Endothelial cell of umbilical vein (primary cell): ENCODE data around the gene DNAJC7.

ENCODE experiments used
- CTCF ChIP-seq, 2 donors: IDR thresholded peaks; 1 replicate in 1 of 2; 2 replicates in 1 of 2; pipeline ENCODE4 v1.5.1; 2011; ENCODE audit warnings: low read length in 2 of 2, mild to moderate bottlenecking in 2 of 2, moderate library complexity in 2 of 2, control low read depth in 1 of 2, inconsistent platforms in 1 of 2, low read depth in 1 of 2; ENCODE audit not compliant: insufficient read depth in 1 of 2; ENCODE audit errors: extremely low read depth in 1 of 2
- GATA2 ChIP-seq: IDR thresholded peaks from 2 replicates; pipeline ENCODE4 v1.7.0; 2011; ENCODE audit warnings: low read depth, mild to moderate bottlenecking, moderate library complexity, mixed read lengths, low read length; ENCODE audit not compliant: insufficient read length, insufficient read depth
- MAX ChIP-seq: IDR thresholded peaks from 2 replicates; pipeline ENCODE4 v1.6.1; 2011; ENCODE audit not compliant: insufficient read depth, insufficient read length
- POLR2A ChIP-seq: IDR thresholded peaks from 2 replicates; pipeline ENCODE4 v1.6.1; 2012; ENCODE audit warnings: low read depth, mild to moderate bottlenecking, control low read depth, low read length
- POLR2AphosphoS5 ChIP-seq: IDR thresholded peaks from 2 replicates; pipeline ENCODE4 v1.6.1; 2012; ENCODE audit warnings: low read depth, mild to moderate bottlenecking, control low read depth, low read length, moderate library complexity; ENCODE audit not compliant: insufficient read depth

DNA sequence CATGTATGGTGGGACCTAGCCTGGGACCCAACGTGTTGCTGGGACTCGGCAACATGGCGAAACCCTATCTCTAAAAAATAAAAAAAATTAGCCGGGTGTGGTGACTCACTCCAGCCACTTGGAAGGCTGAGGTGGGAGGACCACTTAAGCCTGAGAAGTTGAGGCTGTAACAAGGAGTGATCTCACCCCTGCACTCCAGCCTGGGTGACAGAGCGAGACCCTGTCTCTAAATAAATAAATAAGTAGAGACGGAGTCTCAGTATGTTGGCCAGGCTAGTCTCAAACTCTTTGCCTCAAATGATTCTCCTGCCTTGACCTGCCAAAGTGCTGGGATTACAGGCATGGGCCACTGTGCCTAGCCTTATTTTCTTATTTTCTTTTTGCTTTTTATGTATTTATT, 60.7 kb downstream of the DNAJC7 start:
- TF ChIP-seq GATA2 (no peak), POLR2AphosphoS5 (no peak), CTCF (IDR thresholded peaks at IDR 0.05; ENCODE audit: extremely low read depth in 1 of 2, insufficient read depth in 1 of 2, low read depth in 1 of 2, low read length in 2 of 2) (no peak), POLR2A (no peak), MAX (no peak)
